GM12891 (cell line): ENCODE results near the gene MRGPRG.

Source experiments
- PAX5 ChIP-seq: IDR thresholded peaks from 2 replicates; pipeline ENCODE4 v1.6.1; 2011; ENCODE audit warnings: low read length, moderate library complexity, mild to moderate bottlenecking; ENCODE audit not compliant: insufficient read depth, severe bottlenecking
- POLR2A ChIP-seq: IDR thresholded peaks from 2 replicates; pipeline ENCODE4 v1.6.1; 2011; ENCODE audit warnings: low read depth, low read length, control low read depth
- POLR2AphosphoS5 ChIP-seq: IDR thresholded peaks from 2 replicates; pipeline ENCODE4 v1.6.1; 2011; ENCODE audit warnings: low read depth, low read length, control low read depth
- POU2F2 ChIP-seq: IDR thresholded peaks from 2 replicates; pipeline ENCODE4 v1.6.1; 2011; ENCODE audit warnings: low read depth, mild to moderate bottlenecking, control low read depth, low read length, moderate library complexity
- SPI1 ChIP-seq: IDR thresholded peaks from 2 replicates; pipeline ENCODE4 v1.6.1; 2011; ENCODE audit warnings: low read depth, low read length, control low read depth
- TAF1 ChIP-seq: IDR thresholded peaks from 2 replicates; pipeline ENCODE4 v1.6.1; 2011; ENCODE audit warnings: low read depth, low read length, control low read depth

DNA sequence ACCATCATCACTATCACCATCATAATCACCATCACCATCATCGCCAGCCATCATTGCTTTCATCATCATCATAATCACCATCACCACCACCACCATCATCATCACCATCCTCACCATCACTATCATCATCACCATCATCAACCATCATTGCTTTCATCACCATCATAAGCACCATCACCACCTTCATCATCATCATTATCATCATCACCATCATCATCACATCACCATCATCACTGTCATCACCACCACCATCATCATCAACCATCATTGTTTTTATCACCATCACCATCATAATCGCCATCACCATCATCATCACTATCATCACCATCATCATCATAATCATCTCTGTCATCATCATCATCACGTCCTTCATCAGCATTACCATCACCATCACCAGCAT is 44.2 kb downstream of the MRGPRG start:
- no peak for TF ChIP-seq POLR2AphosphoS5
- no peak for TF ChIP-seq POLR2A
- TF ChIP-seq PAX5 = no peak
- TF ChIP-seq SPI1 = no peak
- no peak for TF ChIP-seq TAF1
- TF ChIP-seq POU2F2 = no peak
